T1000 (cell line): ENCODE results near the gene SKI.
"Not testable (repeated sequence)": the region's sequence is repeated elsewhere in the genome, so short reads cannot be mapped to it uniquely, and the experiment has no call there.

Source experiments
- DNase-seq: peaks from one replicate; lab custom pipeline; 2025; ENCODE audit warnings: mixed read lengths; lab: John Stamatoyannopoulos, UW

The SKI gene

GRCh38 chr1:2247045-2247394 is 18.9 kb downstream of the SKI start:
- DNase-seq = not testable (repeated sequence)

GRCh38 chr1:2247760-2248126 is 19.6 kb downstream of the SKI start:
- DNase-seq = no peak

GRCh38 chr1:2248127-2248826 is 20.2 kb downstream of the SKI start:
- DNase-seq = no peak

- no peak for DNase-seq
Observed at GRCh38 chr1:2248854-2249558, 20.9 kb downstream of the SKI start.

GRCh38 chr1:2249559-2249906 is 21.4 kb downstream of the SKI start:
- no peak for DNase-seq

- no peak for DNase-seq
Observed at GRCh38 chr1:2250721-2251281, 22.7 kb downstream of the SKI start.

- DNase-seq = no peak
Observed at GRCh38 chr1:2251363-2251762, 23.2 kb downstream of the SKI start.

- DNase-seq = no peak
Observed at GRCh38 chr1:2251786-2252185, 23.7 kb downstream of the SKI start.

- DNase-seq = no peak
Observed at GRCh38 chr1:2252423-2252822, 24.3 kb downstream of the SKI start.

- no peak for DNase-seq
Observed at GRCh38 chr1:2253036-2253796, 25.1 kb downstream of the SKI start.

GRCh38 chr1:2253797-2254480 is 25.8 kb downstream of the SKI start:
- DNase-seq = no peak

GRCh38 chr1:2255047-2255419 is 26.9 kb downstream of the SKI start:
- DNase-seq = no peak

- DNase-seq = peak; percentile 55
Observed at GRCh38 chr1:2255420-2256369, 27.6 kb downstream of the SKI start.

- no peak for DNase-seq
Observed at GRCh38 chr1:2256435-2257244, 28.5 kb downstream of the SKI start.

- DNase-seq = no peak
Observed at GRCh38 chr1:2257245-2257627, 29.1 kb downstream of the SKI start.

- DNase-seq = no peak
Observed at GRCh38 chr1:2258122-2258681, 30.1 kb downstream of the SKI start.

GRCh38 chr1:2258996-2259395 is 30.9 kb downstream of the SKI start:
- no peak for DNase-seq

- no peak for DNase-seq
Observed at GRCh38 chr1:2259668-2260402, 31.7 kb downstream of the SKI start.

- not testable (repeated sequence) for DNase-seq
Observed at GRCh38 chr1:2260470-2260869, 32.4 kb downstream of the SKI start.
